ENCODE measurements around the gene DYNC1LI2.

DYNC1LI2 gene

GRCh38 chr16:66740010-66740409 is 11.4 kb downstream of the DYNC1LI2 start:
- DNase-seq (ENCODE audit: low spot score) = peak; percentile 47

- no peak for DNase-seq (ENCODE audit: low spot score)
These were observed 15.5 kb downstream of the DYNC1LI2 start for GRCh38 chr16:66735891-66736290.

- DNase-seq (ENCODE audit: low spot score) = no peak
These were observed 20.3 kb downstream of the DYNC1LI2 start for GRCh38 chr16:66731101-66731500.

- no peak for DNase-seq (ENCODE audit: low spot score)
These were observed 22.6 kb downstream of the DYNC1LI2 start for GRCh38 chr16:66728804-66729203.

GRCh38 chr16:66728117-66728787 is 23.2 kb downstream of the DYNC1LI2 start:
- DNase-seq (ENCODE audit: low spot score) = peak; percentile 84

GRCh38 chr16:66720766-66721165 is 30.6 kb downstream of the DYNC1LI2 start:
- DNase-seq (ENCODE audit: low spot score) = no peak

GRCh38 chr16:66719246-66719645 is 32.2 kb downstream of the DYNC1LI2 start:
- DNase-seq (ENCODE audit: low spot score) = no peak

GRCh38 chr16:66717776-66718175 is 33.6 kb downstream of the DYNC1LI2 start:
- no peak for DNase-seq (ENCODE audit: low spot score)

- DNase-seq (ENCODE audit: low spot score) = peak; percentile 66
These were observed 34.2 kb downstream of the DYNC1LI2 start for GRCh38 chr16:66717112-66717675.

GRCh38 chr16:66714654-66715307 is 36.6 kb downstream of the DYNC1LI2 start:
- no peak for DNase-seq (ENCODE audit: low spot score)

- DNase-seq (ENCODE audit: low spot score) = no peak
These were observed 37.3 kb downstream of the DYNC1LI2 start for GRCh38 chr16:66714062-66714461.

GRCh38 chr16:66713076-66713475 is 38.3 kb downstream of the DYNC1LI2 start:
- DNase-seq (ENCODE audit: low spot score) = no peak

- DNase-seq (ENCODE audit: low spot score) = no peak
These were observed 38.9 kb downstream of the DYNC1LI2 start for GRCh38 chr16:66712512-66712911.

- DNase-seq (ENCODE audit: low spot score) = no peak
These were observed 39.8 kb downstream of the DYNC1LI2 start for GRCh38 chr16:66711581-66711980.

GRCh38 chr16:66706506-66706880 is 44.9 kb downstream of the DYNC1LI2 start:
- no peak for DNase-seq (ENCODE audit: low spot score)

- peak; percentile 36 for DNase-seq (ENCODE audit: low spot score)
These were observed 45.5 kb downstream of the DYNC1LI2 start for GRCh38 chr16:66705790-66706505.

GRCh38 chr16:66703406-66704215 is 47.8 kb downstream of the DYNC1LI2 start:
- DNase-seq (ENCODE audit: low spot score) = no peak

GRCh38 chr16:66701516-66701915 is 49.9 kb downstream of the DYNC1LI2 start:
- DNase-seq (ENCODE audit: low spot score) = no peak

- DNase-seq (ENCODE audit: low spot score) = no peak
These were observed 50.4 kb downstream of the DYNC1LI2 start for GRCh38 chr16:66701026-66701425.

- DNase-seq (ENCODE audit: low spot score) = no peak
These were observed 51.5 kb downstream of the DYNC1LI2 start for GRCh38 chr16:66699898-66700297.

GRCh38 chr16:66698046-66698445 is 53.4 kb downstream of the DYNC1LI2 start:
- no peak for DNase-seq (ENCODE audit: low spot score)

Measured in globus pallidus (tissue), 1 donor.